HG03571 (cell line): ENCODE results near the gene FUCA2.
A peak's percentile ranks its signal among the peaks of the same experiment; 100 is the strongest.
"Not testable (repeated sequence)": the region's sequence is repeated elsewhere in the genome, so short reads cannot be mapped to it uniquely, and the experiment has no call there.

Experiments used
- ATAC-seq: cut with Tn5 transposase; IDR thresholded peaks from one replicate; pipeline ENCODE4 v1.9.1; 2021; ENCODE audit not compliant: unreplicated experiment

Gene FUCA2

GRCh38 chr6:143536866-143537691 is 25.6 kb upstream of the FUCA2 start:
- ATAC-seq, result peak; percentile 58

- ATAC-seq, result peak; percentile 77
These were observed 24.9 kb upstream of the FUCA2 start for GRCh38 chr6:143536461-143536865.

GRCh38 chr6:143535189-143535614 is 23.7 kb upstream of the FUCA2 start:
- no peak for ATAC-seq

- ATAC-seq, result no peak
These were observed 20.4 kb upstream of the FUCA2 start for GRCh38 chr6:143531720-143532499.

GRCh38 chr6:143529095-143529494 is 17.6 kb upstream of the FUCA2 start:
- no peak for ATAC-seq

GRCh38 chr6:143528164-143528811 is 16.8 kb upstream of the FUCA2 start:
- ATAC-seq, result peak; percentile 68

GRCh38 chr6:143527677-143528076 is 16.2 kb upstream of the FUCA2 start:
- ATAC-seq, result no peak

GRCh38 chr6:143525356-143525755 is 13.8 kb upstream of the FUCA2 start:
- no peak for ATAC-seq

- ATAC-seq, result no peak
These were observed 10.6 kb upstream of the FUCA2 start for GRCh38 chr6:143522039-143522600.

- ATAC-seq, result no peak
These were observed 5.9 kb upstream of the FUCA2 start for GRCh38 chr6:143517447-143517773.

- ATAC-seq, result no peak
These were observed 5.3 kb upstream of the FUCA2 start for GRCh38 chr6:143516690-143517446.

- ATAC-seq, result no peak
These were observed 4.3 kb upstream of the FUCA2 start for GRCh38 chr6:143515766-143516355.

- ATAC-seq, result no peak
These were observed 3.7 kb upstream of the FUCA2 start for GRCh38 chr6:143515061-143515760.

- ATAC-seq, result no peak
These were observed 1.9 kb upstream of the FUCA2 start for GRCh38 chr6:143513410-143513809.

GRCh38 chr6:143510326-143510725 is 1.2 kb downstream of the FUCA2 start:
- not testable (repeated sequence) for ATAC-seq

GRCh38 chr6:143507358-143508145 is 4.0 kb downstream of the FUCA2 start:
- ATAC-seq, result no peak

- no peak for ATAC-seq
These were observed 4.9 kb downstream of the FUCA2 start for GRCh38 chr6:143506620-143507019.

- no peak for ATAC-seq
These were observed 5.3 kb downstream of the FUCA2 start for GRCh38 chr6:143506199-143506598.

GRCh38 chr6:143505537-143505936 is 6.0 kb downstream of the FUCA2 start:
- no peak for ATAC-seq
